ENCODE results near the gene TRMT6.

Gene TRMT6

GRCh38 chr20:5945963-5946362 is 4.4 kb downstream of the TRMT6 start:
- peak; percentile 76 for DNase-seq

- no peak for DNase-seq
Observed at GRCh38 chr20:5938456-5939029, 11.8 kb downstream of the TRMT6 start.

- DNase-seq: no peak
Observed at GRCh38 chr20:5936238-5936637, 14.1 kb downstream of the TRMT6 start.

- no peak for DNase-seq
Observed at GRCh38 chr20:5935384-5935783, 14.9 kb downstream of the TRMT6 start.

GRCh38 chr20:5933802-5934436 is 16.4 kb downstream of the TRMT6 start:
- no peak for DNase-seq

- DNase-seq: no peak
Observed at GRCh38 chr20:5932796-5933195, 17.5 kb downstream of the TRMT6 start.

GRCh38 chr20:5931411-5931810 is 18.9 kb downstream of the TRMT6 start:
- DNase-seq: no peak

- DNase-seq: no peak
Observed at GRCh38 chr20:5928836-5929715, 21.3 kb downstream of the TRMT6 start.

- no peak for DNase-seq
Observed at GRCh38 chr20:5927749-5928462, 22.4 kb downstream of the TRMT6 start.

GRCh38 chr20:5925551-5925950 is 24.8 kb downstream of the TRMT6 start:
- DNase-seq: no peak

GRCh38 chr20:5923493-5923892 is 26.8 kb downstream of the TRMT6 start:
- no peak for DNase-seq

- DNase-seq: no peak
Observed at GRCh38 chr20:5920581-5920980, 29.8 kb downstream of the TRMT6 start.

- no peak for DNase-seq
Observed at GRCh38 chr20:5919626-5920544, 30.4 kb downstream of the TRMT6 start.

GRCh38 chr20:5918856-5919625 is 31.3 kb downstream of the TRMT6 start:
- peak; percentile 26 for DNase-seq

GRCh38 chr20:5914859-5915258 is 35.5 kb downstream of the TRMT6 start:
- no peak for DNase-seq

GRCh38 chr20:5913166-5913565 is 37.2 kb downstream of the TRMT6 start:
- no peak for DNase-seq

- DNase-seq: no peak
Observed at GRCh38 chr20:5910186-5910585, 40.1 kb downstream of the TRMT6 start.

- DNase-seq: peak; percentile 10
Observed at GRCh38 chr20:5908981-5909380, 41.4 kb downstream of the TRMT6 start.

- no peak for DNase-seq
Observed at GRCh38 chr20:5900908-5901307, 49.4 kb downstream of the TRMT6 start.

GRCh38 chr20:5899444-5899843 is 50.9 kb downstream of the TRMT6 start:
- no peak for DNase-seq

- DNase-seq: no peak
Observed at GRCh38 chr20:5895626-5896025, 54.7 kb downstream of the TRMT6 start.

All from fibroblast of upper back skin (primary cell).